Measurements from ENCODE around the gene SRL.

GRCh38 chr16:4283939-4284338 lies 42.1 kb upstream of the SRL start:
- TF ChIP-seq NFRKB (IDR thresholded peaks at IDR 0.05) (no peak), SP1 (IDR thresholded peaks at IDR 0.05) (no peak), HDGF (IDR thresholded peaks at IDR 0.05; ENCODE audit: borderline replicate concordance) (no peak), SUZ12 (IDR thresholded peaks at IDR 0.05) (no peak), FOXA1 (IDR thresholded peaks at IDR 0.05) (no peak), PKNOX1 (IDR thresholded peaks at IDR 0.05) (no peak), FOXM1 (IDR thresholded peaks at IDR 0.05; ENCODE audit: borderline replicate concordance) (no peak), FOXK2 (IDR thresholded peaks at IDR 0.05) (no peak), L3MBTL2 (conservative IDR thresholded peaks at IDR 0.05) (no peak), BHLHE40 (IDR thresholded peaks at IDR 0.05; ENCODE audit: borderline replicate concordance) (no peak), ZNF384 (IDR thresholded peaks at IDR 0.05) (no peak), ARNT (IDR thresholded peaks at IDR 0.05) (no peak)
